Mesenchymal stem cell (in vitro differentiated cells and primary cell): ENCODE results near the gene KHDC1.
A peak's percentile ranks its signal among the peaks of the same experiment; 100 is the strongest.

Experiments used
- DNase-seq: peaks from one replicate; pipeline ENCODE4 v3.0.0-alpha.2; 2013
- H2AFZ ChIP-seq: one replicate; pipeline ENCODE4 v1.6.1; 2013; ENCODE audit warnings: low read depth, mild to moderate bottlenecking, control low read depth, inconsistent platforms, low read length, moderate library complexity
- H2AK5ac ChIP-seq: 2 replicates; pipeline ENCODE4 v1.6.1; 2013; ENCODE audit warnings: low read length, moderate library complexity, mild to moderate bottlenecking, inconsistent platforms; ENCODE audit not compliant: severe bottlenecking
- H2BK120ac ChIP-seq: one replicate; pipeline ENCODE4 v1.6.1; 2013; ENCODE audit warnings: low read depth, mild to moderate bottlenecking, inconsistent platforms, low read length, moderate library complexity
- H2BK12ac ChIP-seq, 2 experiments: one replicate each; pipeline ENCODE4 v1.6.1; 2013; ENCODE audit warnings: inconsistent platforms in 2 of 2, low read length in 2 of 2, mild to moderate bottlenecking in 2 of 2, moderate library complexity in 2 of 2, control low read depth in 1 of 2
- H2BK15ac ChIP-seq: one replicate; pipeline ENCODE4 v1.6.1; 2013; ENCODE audit warnings: mild to moderate bottlenecking, low read depth, inconsistent platforms; ENCODE audit not compliant: poor library complexity, severe bottlenecking
- H2BK5ac ChIP-seq: 2 replicates; pipeline ENCODE4 v1.6.1; 2013; ENCODE audit warnings: low read depth, mild to moderate bottlenecking, low read length, control low read depth, inconsistent platforms; ENCODE audit not compliant: poor library complexity, severe bottlenecking
- H3K14ac ChIP-seq, 2 experiments: one replicate each; pipeline ENCODE4 v1.6.1; 2013; ENCODE audit warnings: inconsistent platforms in 2 of 2, low read length in 2 of 2, control low read depth in 1 of 2, mild to moderate bottlenecking in 1 of 2, moderate library complexity in 1 of 2
- H3K18ac ChIP-seq, 2 experiments: one replicate each; pipeline ENCODE4 v1.6.1; 2013; ENCODE audit warnings: inconsistent platforms in 2 of 2, low read length in 2 of 2, control low read depth in 1 of 2, low read depth in 1 of 2, mild to moderate bottlenecking in 1 of 2
- H3K23ac ChIP-seq, 2 experiments: one replicate each; pipeline ENCODE4 v1.6.1; 2013; ENCODE audit warnings: inconsistent platforms in 2 of 2, low read length in 2 of 2, mild to moderate bottlenecking in 2 of 2, moderate library complexity in 2 of 2, control low read depth in 1 of 2
- H3K27ac ChIP-seq: 2 replicates; pipeline ENCODE4 v1.5.1; 2013; ENCODE audit warnings: mild to moderate bottlenecking, moderate library complexity, low read length, control low read depth, inconsistent platforms; ENCODE audit not compliant: poor library complexity, severe bottlenecking
- H3K27me3 ChIP-seq, 2 experiments: 2 replicates each; pipeline versions ENCODE4 v1.6.1 to v1.7.0; 2013; ENCODE audit warnings: low read length in 2 of 2, mild to moderate bottlenecking in 2 of 2, moderate library complexity in 2 of 2, control low read depth in 1 of 2, inconsistent platforms in 1 of 2; ENCODE audit not compliant: control insufficient read depth in 1 of 2, insufficient read depth in 1 of 2
- H3K36me3 ChIP-seq, 2 experiments: 2 replicates each; pipeline versions ENCODE4 v1.6.1 to v1.7.0; 2013; ENCODE audit warnings: low read length in 2 of 2, control low read depth in 1 of 2, inconsistent platforms in 1 of 2, low read depth in 1 of 2, mild to moderate bottlenecking in 1 of 2; ENCODE audit not compliant: insufficient read depth in 2 of 2, control insufficient read depth in 1 of 2
- H3K4ac ChIP-seq, 2 experiments: one replicate each; pipeline ENCODE4 v1.6.1; 2013; ENCODE audit warnings: inconsistent platforms in 2 of 2, low read length in 2 of 2, mild to moderate bottlenecking in 2 of 2, moderate library complexity in 2 of 2, control low read depth in 1 of 2, low read depth in 1 of 2
- H3K4me1 ChIP-seq: 2 replicates; pipeline ENCODE4 v1.6.1; 2013; ENCODE audit warnings: low read depth, low read length, control low read depth; ENCODE audit not compliant: control insufficient read depth, insufficient read depth
- H3K4me2 ChIP-seq: 2 replicates; pipeline ENCODE4 v1.6.1; 2013; ENCODE audit warnings: low read length, mild to moderate bottlenecking, inconsistent platforms; ENCODE audit not compliant: poor library complexity, severe bottlenecking
- H3K4me3 ChIP-seq, 2 experiments: 2 replicates each; pipeline versions ENCODE4 v1.5.1 to v1.7.0; 2013; ENCODE audit warnings: low read length in 2 of 2, mild to moderate bottlenecking in 2 of 2, control low read depth in 1 of 2, low read depth in 1 of 2; ENCODE audit not compliant: insufficient read depth in 1 of 2
- H3K79me1 ChIP-seq: replicated peaks from 2 replicates; pipeline ENCODE4 v1.6.1; 2013; ENCODE audit warnings: mild to moderate bottlenecking, control low read depth, low read length, inconsistent platforms; ENCODE audit not compliant: poor library complexity, severe bottlenecking
- H3K9ac ChIP-seq: 2 replicates; pipeline ENCODE4 v1.7.0; 2013; ENCODE audit warnings: mild to moderate bottlenecking, low read length, moderate library complexity
- H3K9me3 ChIP-seq: 2 replicates; pipeline ENCODE4 v1.7.0; 2013; ENCODE audit warnings: mild to moderate bottlenecking, low read length; ENCODE audit not compliant: control insufficient read depth
- H4K8ac ChIP-seq: one replicate; pipeline ENCODE4 v1.6.1; 2013; ENCODE audit warnings: inconsistent platforms, mild to moderate bottlenecking, low read length, moderate library complexity
- H4K91ac ChIP-seq: one replicate; pipeline ENCODE4 v1.6.1; 2013; ENCODE audit warnings: mild to moderate bottlenecking, low read length, inconsistent platforms
- WGBS: methylation state at CpG from one replicate; pipeline ENCODE4 v1.1.7; 2013; ENCODE audit warnings: mixed read lengths; 5-methylcytosine and 5-hydroxymethylcytosine counted together

Gene KHDC1

GRCh38 chr6:73293331-73293730, 30.3 kb upstream of the KHDC1 start:
- Histone ChIP-seq H3K4me1 (peaks cover 2% of the 10 kb centered on the region), H4K91ac (no peak overlapping the region), H3K4me2 (no peak overlapping the region), H3K18ac (no peak overlapping the region), H3K14ac (no peak overlapping the region), H2BK15ac (no peak overlapping the region), H2BK12ac (no peak overlapping the region), H3K27me3 (no peaks in the 10 kb centered on the region), H3K4me3 (no peak overlapping the region), H4K8ac (no peak overlapping the region), H2BK5ac (no peak overlapping the region), H3K4ac (no peak overlapping the region), H3K79me1 (peaks cover 3% of the 10 kb centered on the region), H3K9ac (no peak overlapping the region), H2AK5ac (no peak overlapping the region), H3K36me3 (no peaks in the 10 kb centered on the region), H3K23ac (no peak overlapping the region), H3K27ac (no peak overlapping the region), H2AFZ (no peak overlapping the region), H2BK120ac (no peak overlapping the region), H3K9me3 (no peaks in the 10 kb centered on the region)
- DNase-seq = no peak
- 100% methylated on average over 3 of the region's 3 CpGs for WGBS

- Histone ChIP-seq H4K91ac (peak overlapping the region; percentile 20), H2BK120ac (no peak overlapping the region), H3K4ac (no peak overlapping the region), H2BK5ac (no peak overlapping the region), H3K27me3 (no peaks in the 10 kb centered on the region), H2BK15ac (no peak overlapping the region), H3K23ac (no peak overlapping the region), H2AK5ac (no peak overlapping the region), H3K79me1 (peaks cover 3% of the 10 kb centered on the region), H3K9ac (no peak overlapping the region), H3K4me3 (no peak overlapping the region), H3K36me3 (no peaks in the 10 kb centered on the region), H3K14ac (no peak overlapping the region), H2AFZ (no peak overlapping the region), H2BK12ac (no peak overlapping the region), H3K18ac (no peak overlapping the region), H3K4me1 (peaks cover 2% of the 10 kb centered on the region), H3K27ac (no peak overlapping the region), H3K9me3 (no peaks in the 10 kb centered on the region), H4K8ac (no peak overlapping the region), H3K4me2 (no peak overlapping the region)
- peak; percentile 40 for DNase-seq
Measured at GRCh38 chr6:73290435-73290834, 27.4 kb upstream of the KHDC1 start.

GRCh38 chr6:73286752-73287151, 23.8 kb upstream of the KHDC1 start:
- H2BK120ac ChIP-seq = no peak overlapping the region
- WGBS = 96% methylated on average over 4 of the region's 6 CpGs
- H3K27ac ChIP-seq = no peak overlapping the region
- H3K27me3 ChIP-seq = no peaks in the 10 kb centered on the region
- peaks cover 3% of the 10 kb centered on the region for H3K79me1 ChIP-seq
- no peak overlapping the region for H2BK5ac ChIP-seq
- H3K36me3 ChIP-seq = no peaks in the 10 kb centered on the region
- no peak overlapping the region for H3K4me3 ChIP-seq
- H3K23ac ChIP-seq = no peak overlapping the region
- H3K18ac ChIP-seq = no peak overlapping the region
- no peak overlapping the region for H2BK15ac ChIP-seq
- no peak overlapping the region for H3K14ac ChIP-seq
- H3K9ac ChIP-seq = no peak overlapping the region
- DNase-seq = no peak
- H2AK5ac ChIP-seq = no peak overlapping the region
- no peak overlapping the region for H3K4ac ChIP-seq
- no peak overlapping the region for H3K4me2 ChIP-seq
- no peak overlapping the region for H2BK12ac ChIP-seq
- H4K8ac ChIP-seq = no peak overlapping the region
- no peak overlapping the region for H4K91ac ChIP-seq
- no peak overlapping the region for H2AFZ ChIP-seq
- H3K4me1 ChIP-seq = peaks cover 2% of the 10 kb centered on the region
- H3K9me3 ChIP-seq = no peaks in the 10 kb centered on the region

- Histone ChIP-seq H3K4me1 (peaks cover 2% of the 10 kb centered on the region), H3K79me1 (peaks cover 5% of the 10 kb centered on the region), H2BK15ac (no peak overlapping the region), H3K27me3 (no peaks in the 10 kb centered on the region), H3K4me3 (no peak overlapping the region), H3K23ac (no peak overlapping the region), H3K9me3 (no peaks in the 10 kb centered on the region), H2BK120ac (no peak overlapping the region), H2BK5ac (no peak overlapping the region), H3K4me2 (no peak overlapping the region), H3K27ac (no peak overlapping the region), H3K18ac (no peak overlapping the region), H3K9ac (peak overlapping the region; percentile 27), H3K4ac (no peak overlapping the region), H2AK5ac (no peak overlapping the region), H4K91ac (no peak overlapping the region), H4K8ac (no peak overlapping the region), H3K14ac (no peak overlapping the region), H2AFZ (no peak overlapping the region), H2BK12ac (no peak overlapping the region), H3K36me3 (no peaks in the 10 kb centered on the region)
- peak; percentile 74 for DNase-seq
- 97% methylated on average over 2 of the region's 3 CpGs for WGBS
Measured at GRCh38 chr6:73285674-73286283, 22.8 kb upstream of the KHDC1 start.
